Choroid plexus epithelial cell (primary cell): Measurements from ENCODE around the gene PDK2.
A peak's percentile ranks its signal among the peaks of the same experiment; 100 is the strongest.

Experiments
- DNase-seq: peaks from one replicate; pipeline ENCODE4 v3.0.0-alpha.2; 2010; ENCODE audit warnings: low read depth
- H3K4me3 ChIP-seq: 2 replicates; pipeline ENCODE4 v1.5.1; 2011; ENCODE audit warnings: low read depth, mild to moderate bottlenecking, control low read depth, low read length, moderate library complexity
- CTCF ChIP-seq: conservative IDR thresholded peaks from 2 replicates; pipeline ENCODE4 v1.5.1; 2011; ENCODE audit warnings: low read depth, mild to moderate bottlenecking, control low read depth, inconsistent platforms, low read length, moderate library complexity

The PDK2 gene

GRCh38 chr17:50048988-50049387, 46.2 kb upstream of the PDK2 start:
- H3K4me3 ChIP-seq: no peak overlapping the region
- no peak for TF ChIP-seq CTCF
- DNase-seq: no peak

GRCh38 chr17:50049636-50050035, 45.5 kb upstream of the PDK2 start:
- no peak for DNase-seq
- TF ChIP-seq CTCF: no peak
- no peak overlapping the region for H3K4me3 ChIP-seq

DNA sequence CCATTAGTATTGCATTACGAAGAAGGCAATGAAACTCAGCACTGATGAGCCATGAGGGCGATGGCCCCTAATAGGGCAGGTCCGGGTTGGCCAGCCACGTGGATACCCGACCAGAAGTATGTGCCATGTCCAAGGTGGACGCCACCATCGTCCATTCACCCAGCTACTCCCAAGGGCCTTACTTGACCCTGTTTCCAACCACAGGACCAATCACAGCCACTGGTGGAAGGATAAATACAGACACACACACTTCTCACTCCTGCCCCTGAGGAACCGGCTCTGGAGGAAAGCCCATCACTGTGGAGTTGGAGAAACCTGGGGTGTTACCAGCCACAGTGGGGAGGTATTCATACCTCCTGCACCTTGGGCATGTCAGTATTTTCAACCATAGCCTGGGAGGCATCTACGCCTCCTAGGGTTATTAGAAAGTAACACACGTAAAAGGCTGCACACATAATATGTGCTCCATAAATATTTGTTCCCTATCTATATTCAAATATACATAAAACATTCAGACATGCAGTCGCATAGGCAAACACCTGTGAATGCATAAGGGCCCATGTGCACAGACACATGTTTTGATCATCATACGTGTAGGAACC, 44.6 kb upstream of the PDK2 start:
- no peak for DNase-seq
- no peak overlapping the region for H3K4me3 ChIP-seq
- peak; percentile 9 for TF ChIP-seq CTCF

- H3K4me3 ChIP-seq: no peak overlapping the region
- no peak for TF ChIP-seq CTCF
- peak; percentile 75 for DNase-seq
Measured at GRCh38 chr17:50051082-50051576, 44.0 kb upstream of the PDK2 start.

DNA sequence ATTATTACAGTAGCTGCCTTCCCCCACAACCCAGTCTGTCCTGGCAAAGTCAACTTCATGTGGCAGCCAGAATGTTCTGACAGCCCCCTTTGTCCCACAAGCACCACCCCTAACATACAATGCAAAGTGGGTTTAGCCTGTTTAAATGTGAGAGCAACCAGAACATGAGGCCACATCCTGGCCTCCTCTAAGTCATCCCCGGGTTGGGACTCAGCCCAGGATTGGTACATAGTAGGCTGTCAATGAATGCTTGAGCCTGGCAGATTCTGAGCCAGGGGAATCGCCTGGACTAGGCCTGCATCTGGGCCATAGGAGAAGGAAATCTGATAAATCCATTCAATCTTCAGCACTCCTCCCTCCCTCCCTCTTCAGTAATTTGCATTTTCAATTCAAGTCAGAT, 43.5 kb upstream of the PDK2 start:
- DNase-seq: no peak
- TF ChIP-seq CTCF: no peak
- no peak overlapping the region for H3K4me3 ChIP-seq

GRCh38 chr17:50052241-50052796, 42.8 kb upstream of the PDK2 start:
- no peak for DNase-seq
- no peak for TF ChIP-seq CTCF
- no peak overlapping the region for H3K4me3 ChIP-seq
